ENCODE data around the gene LNX1. TPM values are rescaled to one million over a fixed set of nuclear protein-coding genes. Genes with fewer than 3 reads are reported as not detected.

The LNX1 gene
- total RNA-seq, 1 experiment from 2014 or later = 3.3 TPM

GRCh38 chr4:53497487-53498244 is 93.6 kb downstream of the LNX1 start:
- ChIA-PET CTCF (no interaction called here), POLR2A (no interaction called here), RAD21 (ENCODE audit: low non-redundant PET in 1 of 2, low total read pairs in 2 of 2, uncharacterized antibody in 2 of 2, unreplicated experiment in 2 of 2) (no interaction called here)
- H3K27ac ChIP-seq (ENCODE audit: low read depth, low read length) = no peak overlapping the region
- no peaks in the 10 kb centered on the region for H3K27me3 ChIP-seq (ENCODE audit: insufficient read depth, low read length)
- DNase-seq (ENCODE audit: low read depth, low spot score) (no peak), ATAC-seq (no peak)
- no peak overlapping the region for H3K4me3 ChIP-seq (replicated peaks in 1 of 2; ENCODE audit: low read depth in 1 of 2, low read length in 2 of 2)
- H3K9me3 ChIP-seq (ENCODE audit: control insufficient read depth in 1 of 2, insufficient read depth in 1 of 2, low read depth in 1 of 2, low read length in 2 of 2) = no peaks in the 10 kb centered on the region
- no peaks in the 10 kb centered on the region for H3K9me2 ChIP-seq (ENCODE audit: insufficient read depth)
- H3K79me2 ChIP-seq (ENCODE audit: insufficient read depth, low read length) = no peaks in the 10 kb centered on the region
- H3K4me2 ChIP-seq (ENCODE audit: low read length) = no peak overlapping the region
- no TSS peak for BruUV-seq (replicated peaks)
- no peaks in the 10 kb centered on the region for H3K4me1 ChIP-seq (ENCODE audit: control insufficient read depth in 1 of 2, insufficient read depth in 2 of 2, low read length in 2 of 2)
- no peak overlapping the region for H2AFZ ChIP-seq (ENCODE audit: low read depth, low read length, poor library complexity, severe bottlenecking)
- intact Hi-C loops (cut with micrococcal nuclease) = no loop called here
- H3K9ac ChIP-seq (ENCODE audit: low read length) = no peak overlapping the region
- no peaks in the 10 kb centered on the region for H4K20me1 ChIP-seq (ENCODE audit: insufficient read depth)
- H3K36me3 ChIP-seq (ENCODE audit: control insufficient read depth in 1 of 2, insufficient read depth in 2 of 2, low read length in 2 of 2) = no peaks in the 10 kb centered on the region
- TF ChIP-seq POLR2AphosphoS5 (IDR thresholded peaks at IDR 0.05; ENCODE audit: low read depth, low read length) (no peak), REST (IDR thresholded peaks at IDR 0.05; ENCODE audit: low read depth) (no peak), MAX (IDR thresholded peaks at IDR 0.05) (no peak), YY1 (IDR thresholded peaks at IDR 0.05; ENCODE audit: extremely low read depth, insufficient replicate concordance, low read depth, low read length) (no peak), SP1 (IDR thresholded peaks at IDR 0.05; ENCODE audit: low read depth) (no peak), RAD21 (IDR thresholded peaks at IDR 0.05; ENCODE audit: low read depth) (no peak), POLR2A (IDR thresholded peaks at IDR 0.05; ENCODE audit: borderline replicate concordance, extremely low read depth, insufficient read depth, insufficient read length) (no peak), ATF3 (IDR thresholded peaks at IDR 0.05) (no peak), CEBPB (IDR thresholded peaks at IDR 0.05; ENCODE audit: low read depth) (no peak), EZH2 (IDR thresholded peaks at IDR 0.05) (no peak), ZFX (IDR thresholded peaks at IDR 0.05) (no peak), ZBTB33 (IDR thresholded peaks at IDR 0.05; ENCODE audit: extremely low read depth, insufficient replicate concordance, low read length) (no peak), SIN3A (IDR thresholded peaks at IDR 0.05; ENCODE audit: low read depth) (no peak), ZNF274 (IDR thresholded peaks at IDR 0.05; ENCODE audit: low read depth, low read length) (no peak), ELF1 (IDR thresholded peaks at IDR 0.05; ENCODE audit: borderline replicate concordance, low read depth) (no peak), CBX3 (IDR thresholded peaks at IDR 0.05; ENCODE audit: low read depth) (no peak)
- TF ChIP-seq, protein P1, sequence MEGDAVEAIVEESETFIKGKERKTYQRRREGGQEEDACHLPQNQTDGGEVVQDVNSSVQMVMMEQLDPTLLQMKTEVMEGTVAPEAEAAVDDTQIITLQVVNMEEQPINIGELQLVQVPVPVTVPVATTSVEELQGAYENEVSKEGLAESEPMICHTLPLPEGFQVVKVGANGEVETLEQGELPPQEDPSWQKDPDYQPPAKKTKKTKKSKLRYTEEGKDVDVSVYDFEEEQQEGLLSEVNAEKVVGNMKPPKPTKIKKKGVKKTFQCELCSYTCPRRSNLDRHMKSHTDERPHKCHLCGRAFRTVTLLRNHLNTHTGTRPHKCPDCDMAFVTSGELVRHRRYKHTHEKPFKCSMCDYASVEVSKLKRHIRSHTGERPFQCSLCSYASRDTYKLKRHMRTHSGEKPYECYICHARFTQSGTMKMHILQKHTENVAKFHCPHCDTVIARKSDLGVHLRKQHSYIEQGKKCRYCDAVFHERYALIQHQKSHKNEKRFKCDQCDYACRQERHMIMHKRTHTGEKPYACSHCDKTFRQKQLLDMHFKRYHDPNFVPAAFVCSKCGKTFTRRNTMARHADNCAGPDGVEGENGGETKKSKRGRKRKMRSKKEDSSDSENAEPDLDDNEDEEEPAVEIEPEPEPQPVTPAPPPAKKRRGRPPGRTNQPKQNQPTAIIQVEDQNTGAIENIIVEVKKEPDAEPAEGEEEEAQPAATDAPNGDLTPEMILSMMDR (IDR thresholded peaks at IDR 0.05 in 2 of 3, conservative IDR thresholded peaks at IDR 0.05 in 1 of 3; ENCODE audit: borderline replicate concordance in 1 of 3, insufficient read depth in 1 of 3, low read depth in 2 of 3, low read length in 2 of 3) = no peak

Measured in HCT116 (cell line).